HG02623 (cell line): Measurements from ENCODE around the gene NFIB.

Source experiments
- ATAC-seq: cut with Tn5 transposase; IDR thresholded peaks from one replicate; pipeline ENCODE4 v1.9.1; 2021; ENCODE audit warnings: moderate library complexity; ENCODE audit not compliant: unreplicated experiment

Gene NFIB

DNA sequence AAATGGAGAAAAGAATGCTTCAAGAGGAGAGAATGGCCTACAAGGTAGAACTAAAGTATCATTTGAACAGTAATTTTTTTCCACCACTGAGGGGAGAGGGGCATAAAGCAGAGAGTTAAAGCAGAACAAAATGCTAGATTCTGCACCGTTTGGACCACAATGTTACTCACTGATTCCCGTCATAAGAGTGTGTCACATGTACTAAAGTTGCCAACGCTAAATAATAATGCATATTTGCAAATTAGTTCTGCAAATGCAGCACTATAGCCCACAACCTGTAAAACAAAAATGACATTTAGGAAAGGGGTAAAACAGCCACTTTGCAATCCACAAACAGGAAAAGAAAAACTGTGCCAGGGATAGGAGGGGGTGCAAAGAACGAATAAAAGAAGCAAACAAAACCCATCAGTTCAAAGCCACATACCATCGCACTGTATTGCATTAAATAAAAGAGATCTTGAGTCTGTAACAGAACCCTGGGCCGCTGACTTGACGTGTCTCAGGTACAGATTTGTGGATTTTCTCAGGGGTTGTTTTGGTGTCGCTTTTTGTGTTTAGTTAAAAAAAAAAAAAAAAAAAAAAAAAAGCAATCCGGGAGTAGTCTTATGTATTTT lies 7.7 kb upstream of the NFIB start:
- ATAC-seq = no peak

DNA sequence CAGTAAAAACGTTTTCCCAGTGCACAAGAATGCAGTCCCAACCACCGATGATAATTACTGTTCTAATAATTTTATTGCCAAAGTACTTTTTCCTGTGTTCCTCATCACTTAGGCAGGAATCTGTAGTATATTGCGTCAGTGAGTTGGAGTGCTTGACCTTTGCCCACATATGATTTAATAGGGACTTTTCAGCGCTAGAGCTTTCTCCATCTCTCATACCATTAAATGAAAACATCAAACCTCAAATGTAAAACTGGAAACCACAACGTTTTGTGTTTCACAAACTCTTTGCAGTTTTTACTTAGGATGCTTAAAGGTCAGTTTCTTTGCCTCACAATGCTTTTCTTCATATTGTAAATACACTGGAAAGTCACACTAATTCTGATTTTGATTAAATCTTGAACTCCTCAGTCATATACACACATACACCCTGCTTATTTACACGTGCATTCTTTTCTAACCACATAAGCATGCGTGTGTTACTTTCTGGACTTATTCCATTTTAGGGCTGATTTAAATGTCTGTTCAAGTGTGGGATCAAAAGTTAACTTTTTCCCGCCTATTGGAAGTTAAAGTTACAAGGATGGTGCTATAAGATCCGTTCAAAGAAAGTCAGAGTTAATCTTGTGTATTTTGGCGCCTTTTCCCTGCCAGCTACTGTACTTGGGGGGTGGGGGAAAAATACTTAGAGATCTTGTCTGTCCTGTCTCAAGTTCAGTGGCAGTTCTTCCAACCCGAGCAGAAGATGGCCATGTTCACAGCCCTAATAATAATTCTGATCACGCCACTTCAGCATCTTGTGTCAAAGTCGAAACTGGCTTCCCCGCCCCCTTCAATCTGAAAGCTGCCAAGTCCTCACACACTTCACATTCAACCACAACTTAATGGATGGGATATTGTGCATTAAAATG lies 6.6 kb upstream of the NFIB start:
- ATAC-seq = no peak

- no peak for ATAC-seq
Observed at GRCh38 chr9:14318934-14319580, 5.1 kb upstream of the NFIB start.

DNA sequence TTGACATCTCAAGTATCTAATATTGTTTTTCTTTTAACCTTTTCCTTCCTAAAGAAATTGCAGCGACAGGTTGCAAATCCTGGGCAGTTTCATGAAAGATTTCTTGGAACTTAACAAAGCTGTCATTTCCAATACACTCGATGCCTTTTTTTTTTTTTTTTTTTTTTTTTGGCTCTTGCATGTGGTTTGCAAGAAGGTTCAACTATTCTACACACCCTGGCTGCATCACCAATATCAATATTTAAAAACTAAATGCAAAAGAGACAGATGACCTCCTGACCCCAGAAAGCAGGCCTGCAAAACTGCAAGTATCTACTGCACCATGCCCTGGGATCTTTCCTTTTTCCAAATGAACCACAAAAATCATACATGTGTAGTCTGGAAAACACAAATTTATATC lies 4.4 kb upstream of the NFIB start:
- ATAC-seq = no peak

GRCh38 chr9:14317667-14318320 lies 3.9 kb upstream of the NFIB start:
- ATAC-seq = no peak

DNA sequence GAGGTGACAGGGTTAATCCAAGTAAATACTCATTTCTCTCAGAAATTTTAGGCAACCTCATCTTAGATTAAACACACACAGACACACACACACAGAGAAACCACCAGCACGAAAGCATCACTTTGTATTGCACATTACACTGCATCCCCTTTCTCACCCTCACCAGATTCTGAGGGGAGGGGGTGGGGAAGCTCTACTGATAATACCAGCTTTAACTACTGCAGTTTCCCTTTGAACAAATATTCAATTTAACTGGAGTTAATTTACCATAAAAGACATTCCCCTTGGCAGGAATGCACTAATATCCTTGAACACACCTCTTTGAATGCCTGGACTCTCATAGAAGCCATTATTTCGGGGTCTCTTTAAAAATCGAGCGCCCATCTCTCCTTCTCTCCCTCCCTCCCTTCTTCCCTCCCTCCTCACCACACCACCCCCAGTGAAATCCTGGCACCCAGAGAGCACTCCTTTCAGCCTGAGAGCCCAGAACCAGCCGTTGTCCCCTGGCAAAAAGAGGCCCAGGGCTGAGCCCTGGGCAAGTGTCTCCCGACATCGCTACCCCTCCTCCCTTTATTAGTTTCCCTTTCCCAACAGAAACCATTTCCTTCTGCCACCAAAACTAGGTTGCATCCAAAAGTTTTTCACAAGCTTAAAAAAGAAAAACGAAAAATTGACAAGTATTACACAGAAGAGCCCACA lies 2.8 kb upstream of the NFIB start:
- ATAC-seq = no peak

- no peak for ATAC-seq
Observed at GRCh38 chr9:14315875-14316601, 2.1 kb upstream of the NFIB start.

DNA sequence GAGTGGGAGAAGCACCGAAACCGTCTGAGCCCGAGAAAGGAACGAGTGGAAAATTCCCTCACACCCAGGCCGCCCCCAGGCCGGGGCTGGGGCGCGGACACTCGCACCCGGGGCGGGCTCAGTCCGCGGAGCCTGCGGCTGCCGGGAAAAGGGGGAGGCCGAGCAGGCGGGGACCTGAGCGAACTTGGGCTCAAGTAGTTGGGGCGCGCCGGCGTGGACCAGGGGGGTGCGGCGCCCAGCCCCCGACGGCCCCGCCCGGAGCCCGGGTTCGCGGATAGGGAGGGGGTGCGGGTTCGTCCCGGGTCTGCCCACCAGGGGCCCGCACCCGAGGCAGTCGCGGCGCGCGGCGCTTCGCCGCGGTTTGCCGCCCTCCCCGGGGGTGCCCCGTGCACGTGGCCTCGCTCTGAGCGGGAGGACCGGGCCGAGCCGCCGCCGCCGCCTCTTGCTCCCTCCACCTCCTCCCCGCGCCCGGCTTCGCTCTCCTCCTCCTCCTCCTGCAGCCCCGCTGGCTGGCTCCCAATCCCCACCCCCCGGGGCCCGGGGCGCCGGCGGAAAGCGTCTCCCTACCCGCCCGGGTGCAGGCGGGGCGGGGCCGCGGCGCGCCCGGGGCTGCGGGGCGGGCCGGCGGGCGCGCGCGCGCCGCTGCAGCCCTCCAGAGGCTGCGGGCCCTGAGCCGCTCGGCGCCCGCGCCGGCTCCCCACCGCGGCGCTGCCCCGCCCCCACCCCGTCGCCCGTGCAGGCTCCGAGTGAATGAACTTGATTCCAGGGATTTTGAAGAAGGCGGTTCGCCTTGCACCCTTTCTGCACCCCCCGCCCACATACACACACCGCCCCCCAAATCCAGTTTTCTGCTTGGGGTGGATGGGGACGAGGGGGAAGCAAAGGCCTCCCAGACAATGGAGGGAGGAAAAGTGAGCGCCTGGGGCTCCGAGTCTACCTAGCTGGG lies 1.3 kb upstream of the NFIB start:
- no peak for ATAC-seq

- no peak for ATAC-seq
Observed at GRCh38 chr9:14314424-14314928, 535 bp upstream of the NFIB start.

GRCh38 chr9:14313378-14313940 lies 482 bp downstream of the NFIB start:
- no peak for ATAC-seq

- ATAC-seq = no peak
Observed at GRCh38 chr9:14312719-14313377, 1.1 kb downstream of the NFIB start.

GRCh38 chr9:14311956-14312685 lies 1.8 kb downstream of the NFIB start:
- no peak for ATAC-seq

- no peak for ATAC-seq
Observed at GRCh38 chr9:14311171-14311949, 2.6 kb downstream of the NFIB start.

DNA sequence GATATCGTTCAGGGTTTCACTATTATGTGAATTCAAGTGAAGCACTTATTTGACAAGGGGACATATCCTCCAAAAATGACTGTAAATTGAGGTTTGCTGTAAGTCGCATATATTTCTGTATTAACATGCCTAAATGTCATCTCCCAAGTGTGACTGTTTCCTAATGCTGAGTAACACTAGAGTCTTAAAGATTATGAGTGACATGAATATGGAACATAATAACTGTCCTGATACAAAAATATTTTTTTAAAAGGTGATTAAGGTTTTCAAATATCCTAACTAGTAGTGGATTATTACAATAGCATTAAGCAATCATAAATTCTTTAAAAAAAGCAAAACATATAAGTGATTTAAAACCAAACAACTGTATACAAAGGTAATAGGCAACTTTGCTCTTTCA lies 3.6 kb downstream of the NFIB start:
- no peak for ATAC-seq

GRCh38 chr9:14309403-14309802 lies 4.5 kb downstream of the NFIB start:
- no peak for ATAC-seq

GRCh38 chr9:14308853-14309145 lies 5.1 kb downstream of the NFIB start:
- ATAC-seq = no peak
